Suppressor macrophage treated with lipopolysaccharide for 1 hour (primary cell): ENCODE results near the gene NAV3.

Experiments
- DNase-seq, 3 donors: peaks; one replicate each; pipeline ENCODE4 v3.0.0-alpha.2; 2020 to 2022

The NAV3 gene

DNA sequence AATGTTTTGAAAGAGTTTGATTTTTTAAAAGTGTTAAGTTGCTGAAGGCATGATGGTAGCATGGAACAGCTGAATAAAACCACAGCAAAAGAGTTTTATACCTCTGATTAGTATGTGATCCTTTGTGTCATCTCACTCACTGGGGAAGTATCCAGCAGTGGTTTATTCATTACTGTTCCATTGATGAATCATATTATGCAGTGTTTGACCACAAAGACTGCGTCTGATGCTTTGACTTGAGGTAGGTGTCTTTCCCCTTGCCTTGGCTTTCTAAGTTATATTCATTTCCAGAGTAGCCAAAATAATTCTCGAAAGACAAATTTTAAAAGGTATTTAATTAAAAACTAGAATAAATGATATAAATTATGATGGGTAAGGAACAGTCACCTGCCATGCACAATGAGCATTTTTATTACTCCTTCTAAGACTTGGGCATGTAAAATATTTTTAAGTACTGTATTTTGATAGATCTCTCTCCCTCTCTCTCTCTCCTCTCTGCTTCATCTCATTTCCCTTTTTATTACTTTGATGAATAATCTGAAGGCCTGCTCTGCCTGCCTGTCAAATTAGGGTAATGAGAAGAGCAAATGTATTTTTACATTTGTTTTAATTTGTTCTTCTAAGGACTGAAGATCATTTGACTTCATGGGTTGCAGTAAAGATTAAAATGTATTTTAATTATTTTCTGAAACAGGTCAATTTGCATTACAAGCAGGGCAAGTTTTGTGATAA is 164.9 kb downstream of the NAV3 start:
- peak in 1 of 3 donors; percentile 24 for DNase-seq

DNA sequence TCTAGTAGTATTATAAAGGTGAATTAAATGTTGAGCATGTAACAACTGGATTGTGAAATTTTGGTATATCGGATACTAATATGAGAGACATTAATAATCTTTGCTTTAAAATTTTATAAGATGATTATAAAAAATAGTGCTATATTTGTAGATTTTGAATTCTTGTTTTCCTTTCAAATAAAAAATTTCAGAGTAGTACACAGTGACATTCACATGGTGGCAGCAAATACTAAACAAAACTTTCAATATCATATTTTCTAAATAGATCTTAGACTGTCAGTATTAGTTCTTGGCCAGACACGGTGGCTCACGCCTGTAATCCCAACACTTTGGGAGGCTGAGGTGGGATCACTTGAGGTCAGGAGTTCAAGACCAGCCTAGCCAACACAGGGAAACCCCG is 166.0 kb downstream of the NAV3 start:
- no peak for DNase-seq

DNA sequence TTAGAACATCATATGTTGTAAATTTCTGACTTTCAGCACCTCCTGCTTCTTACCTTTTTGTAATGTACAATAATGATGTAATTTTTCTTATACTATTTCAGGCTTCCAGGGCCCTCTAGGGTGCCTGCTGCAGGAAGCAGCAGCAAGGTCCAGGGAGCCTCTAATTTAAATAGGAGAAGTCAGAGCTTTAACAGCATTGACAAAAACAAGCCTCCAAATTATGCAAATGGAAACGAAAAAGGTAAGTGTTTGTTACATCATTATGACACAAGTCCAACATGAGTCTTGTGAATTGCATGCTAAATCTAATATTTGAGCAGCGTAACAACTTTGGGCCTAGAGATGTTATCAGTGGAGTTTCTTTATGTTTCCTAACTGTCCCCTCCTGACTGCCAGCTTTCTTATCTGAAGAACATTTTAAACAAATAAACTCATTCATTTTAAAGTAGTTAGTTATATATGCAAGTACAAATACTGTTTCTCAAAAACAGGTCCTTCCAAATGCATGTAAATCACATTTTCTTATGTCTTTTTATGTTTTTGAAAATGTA is 167.6 kb downstream of the NAV3 start:
- no peak for DNase-seq

DNA sequence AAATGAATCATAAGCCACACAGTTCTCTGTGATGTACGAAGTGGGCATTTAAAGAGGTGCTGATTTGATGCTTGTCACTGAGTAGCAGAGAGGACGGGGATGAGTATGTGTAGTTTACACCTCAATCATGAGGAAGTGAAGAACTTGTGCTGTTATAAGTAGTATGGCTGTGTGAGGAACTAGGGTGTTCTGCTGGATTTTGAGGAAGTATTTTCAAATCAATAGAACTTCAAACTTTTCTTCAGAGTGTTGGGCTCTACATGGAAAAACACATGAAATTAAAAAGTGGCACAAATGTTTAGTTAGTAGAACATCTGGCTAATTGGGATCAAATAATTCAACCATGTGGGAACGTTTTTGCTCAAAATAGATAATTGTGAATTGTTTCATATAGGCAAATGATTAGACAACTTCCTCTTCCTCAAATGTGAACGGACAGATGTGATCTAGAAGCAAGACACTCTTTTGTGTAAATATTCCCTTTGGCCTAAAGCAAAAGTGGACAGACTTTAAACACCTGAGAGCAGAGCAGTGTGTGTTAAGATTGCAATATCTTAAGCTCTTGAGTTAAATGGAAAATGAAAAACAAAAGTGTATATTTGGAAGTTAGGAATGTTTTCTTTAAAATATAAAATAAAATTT is 168.5 kb downstream of the NAV3 start:
- peak; percentile 21 to 54 (median 50) for DNase-seq

DNA sequence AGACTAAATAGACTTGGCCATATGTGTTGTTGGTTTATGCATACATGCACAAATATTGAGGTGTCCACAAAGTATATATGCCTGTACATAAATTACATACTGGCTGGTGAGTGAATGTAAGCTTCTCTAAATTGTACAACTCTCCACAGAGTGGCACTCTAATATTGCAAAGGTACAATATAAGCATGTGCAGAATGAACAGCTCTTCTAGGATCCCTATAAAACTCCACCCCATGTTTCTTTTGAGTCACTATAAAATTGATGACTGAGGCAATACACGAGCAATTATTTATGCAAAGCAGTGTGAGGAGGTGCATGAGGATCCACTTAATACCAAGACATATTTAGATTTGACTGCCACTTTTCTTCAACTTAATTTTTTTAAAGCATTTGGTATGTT is 172.2 kb downstream of the NAV3 start:
- no peak for DNase-seq

DNA sequence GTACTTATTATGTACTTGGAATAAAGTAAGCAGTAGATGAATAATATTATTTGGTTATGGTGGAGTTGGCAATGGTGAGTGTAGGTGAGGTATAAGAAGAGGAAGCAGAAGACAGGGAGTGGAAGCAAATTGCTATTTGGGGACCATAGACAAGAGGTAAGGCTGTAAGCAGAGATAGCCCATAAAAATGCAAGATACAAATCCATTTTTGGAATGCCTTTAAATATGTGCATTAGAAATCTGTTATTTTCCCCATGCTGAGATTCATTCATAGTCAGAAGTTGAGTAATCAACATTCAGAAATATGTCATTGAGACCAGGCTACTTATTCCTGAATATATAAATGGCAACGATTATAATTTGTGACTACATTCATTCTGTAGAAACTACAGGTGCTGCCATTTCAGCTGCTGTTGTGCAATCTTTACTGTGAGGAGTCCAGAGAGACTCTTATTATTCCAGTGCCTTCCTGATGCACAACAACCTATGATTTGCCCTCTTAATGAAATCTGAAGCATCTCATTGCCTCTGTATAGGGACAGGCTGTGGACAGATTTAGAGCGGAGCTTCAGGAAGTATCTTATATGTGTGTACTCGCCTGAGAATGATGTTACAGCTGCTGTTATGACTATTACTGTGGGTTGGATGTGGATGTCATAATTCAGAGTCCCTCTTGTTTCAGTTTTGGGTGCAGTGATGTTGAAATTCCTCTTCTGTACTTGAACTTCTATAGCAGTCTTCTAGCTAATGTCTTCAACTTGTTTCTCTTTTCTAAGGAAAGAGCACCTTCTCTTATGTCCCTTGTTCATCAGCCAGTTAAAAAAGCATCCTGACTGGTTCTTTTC is 173.8 kb downstream of the NAV3 start:
- peak; percentile 37 to 69 (median 60) for DNase-seq

DNA sequence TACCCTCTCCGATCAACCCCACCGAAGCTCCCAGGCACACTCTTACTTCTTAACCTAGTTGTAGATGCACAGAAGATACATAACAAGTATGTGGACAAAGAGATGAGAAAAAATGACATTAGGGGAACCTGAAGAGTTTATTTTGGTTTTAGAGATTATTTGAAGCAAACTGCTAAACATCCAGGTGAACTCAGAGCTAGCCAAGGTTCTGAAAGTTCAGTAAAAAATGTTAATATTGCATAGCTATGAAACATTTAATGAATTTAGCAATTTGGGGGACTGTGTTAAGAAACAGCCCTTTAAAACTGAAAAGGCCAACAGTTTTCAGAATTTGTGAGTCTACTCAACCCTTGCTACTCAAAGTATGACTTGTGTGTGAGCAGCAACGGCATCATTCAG is 174.4 kb downstream of the NAV3 start:
- no peak for DNase-seq

DNA sequence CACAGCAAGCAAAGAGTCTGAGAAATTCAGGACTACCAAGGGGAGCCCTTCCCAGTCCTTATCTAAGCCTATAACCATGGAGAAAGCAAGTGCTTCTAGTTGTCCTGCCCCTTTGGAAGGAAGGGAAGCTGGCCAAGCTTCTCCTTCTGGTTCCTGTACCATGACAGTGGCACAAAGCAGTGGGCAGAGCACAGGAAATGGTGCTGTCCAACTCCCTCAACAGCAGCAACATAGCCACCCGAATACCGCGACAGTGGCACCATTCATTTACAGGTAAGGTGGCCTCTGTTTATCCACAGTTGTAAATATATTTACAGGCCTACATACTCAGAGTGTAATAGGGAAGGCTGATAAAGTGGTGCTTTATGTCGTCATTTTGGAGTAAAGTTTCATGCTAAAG is 176.5 kb downstream of the NAV3 start:
- no peak for DNase-seq

DNA sequence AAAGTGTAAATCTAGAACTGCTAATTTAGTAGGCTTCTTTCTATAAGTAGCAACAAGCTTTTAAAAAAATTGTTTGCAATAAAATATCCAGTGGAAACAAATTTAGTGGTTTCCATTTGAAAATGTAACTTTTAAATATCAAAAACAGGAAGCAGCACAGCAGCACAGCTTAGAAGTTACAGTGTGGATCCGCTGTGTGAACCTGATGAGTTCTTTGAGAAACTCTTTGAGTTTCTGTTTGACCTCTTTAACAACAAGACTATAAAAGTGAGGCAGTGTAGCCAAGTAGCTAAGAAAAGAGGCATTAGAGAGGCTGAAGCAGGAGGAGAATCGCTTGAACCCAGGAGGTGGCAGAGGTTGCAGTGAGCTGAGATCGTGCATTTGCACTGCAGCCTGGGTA is 178.3 kb downstream of the NAV3 start:
- no peak for DNase-seq

DNA sequence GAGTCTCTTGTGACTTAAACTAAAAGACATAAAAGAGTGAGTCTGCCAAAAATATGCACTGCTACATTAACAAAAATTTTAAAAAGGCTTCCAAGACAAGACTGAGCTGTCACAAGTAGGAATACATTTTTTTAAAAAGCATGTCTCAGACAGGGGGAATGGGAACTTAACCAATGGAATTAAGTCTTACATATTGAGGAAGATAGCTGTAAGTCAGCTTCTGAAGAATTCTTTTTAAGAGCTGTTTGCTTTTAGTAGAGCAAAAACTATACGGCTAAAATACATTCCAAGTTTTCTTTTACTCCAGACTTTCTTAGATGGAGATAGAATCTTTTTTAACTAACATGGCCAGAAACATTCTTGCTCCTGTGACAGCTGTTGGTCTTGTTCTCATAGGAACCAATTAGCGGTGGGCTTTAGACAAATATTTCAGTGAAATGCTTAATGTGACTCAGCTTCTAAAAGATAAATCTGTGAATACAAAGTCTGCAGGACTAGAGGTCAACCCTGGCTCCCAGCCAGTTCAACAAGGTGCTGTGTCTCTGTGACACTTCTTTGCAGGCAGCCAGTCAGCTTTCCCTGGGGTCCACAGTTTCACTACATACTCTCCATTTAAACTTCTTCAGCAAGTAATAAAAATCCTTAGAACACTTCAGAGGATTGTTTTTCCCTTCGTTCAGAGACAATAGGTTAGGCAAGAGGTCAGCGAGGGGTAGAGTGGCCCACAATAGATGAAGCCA is 187.6 kb downstream of the NAV3 start:
- no peak for DNase-seq

DNA sequence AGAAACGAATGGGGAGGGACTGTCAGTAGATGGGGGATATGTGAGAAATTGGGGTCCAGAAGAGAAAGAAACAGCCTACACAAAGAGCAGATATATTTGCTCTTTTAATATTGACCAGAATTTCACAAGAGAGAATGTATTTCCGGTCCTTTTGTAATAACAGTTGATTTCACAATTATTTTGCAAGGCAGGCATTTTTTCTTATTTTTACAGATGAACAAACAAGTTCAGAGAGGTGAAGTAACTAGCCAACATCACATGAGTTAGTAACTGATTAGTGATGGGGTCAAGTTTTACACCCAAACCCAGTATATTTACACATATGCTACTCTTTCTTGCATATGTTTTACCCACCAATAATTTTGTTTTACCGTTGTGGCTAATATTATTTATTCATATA is 188.2 kb downstream of the NAV3 start:
- peak in 2 of 3 donors; percentile 27 to 51 for DNase-seq

DNA sequence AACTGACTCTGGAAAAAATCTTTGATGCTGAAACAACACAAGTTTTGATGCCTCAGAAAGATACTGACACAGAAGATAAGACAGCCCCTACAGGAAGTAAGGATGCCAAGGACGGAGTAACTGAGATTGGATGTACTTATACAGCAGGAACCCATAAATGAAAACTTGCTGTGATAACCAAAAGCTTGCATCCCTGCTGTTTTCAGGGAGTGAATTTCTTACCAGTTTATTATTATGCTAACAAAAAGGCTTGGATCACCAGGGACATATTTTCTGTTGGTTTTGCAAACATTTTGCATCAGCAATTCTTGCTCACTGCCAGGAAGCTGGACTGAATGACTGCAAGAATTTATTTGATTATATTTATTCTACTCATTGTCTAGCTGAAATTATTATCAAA is 197.7 kb downstream of the NAV3 start:
- DNase-seq, result no peak

DNA sequence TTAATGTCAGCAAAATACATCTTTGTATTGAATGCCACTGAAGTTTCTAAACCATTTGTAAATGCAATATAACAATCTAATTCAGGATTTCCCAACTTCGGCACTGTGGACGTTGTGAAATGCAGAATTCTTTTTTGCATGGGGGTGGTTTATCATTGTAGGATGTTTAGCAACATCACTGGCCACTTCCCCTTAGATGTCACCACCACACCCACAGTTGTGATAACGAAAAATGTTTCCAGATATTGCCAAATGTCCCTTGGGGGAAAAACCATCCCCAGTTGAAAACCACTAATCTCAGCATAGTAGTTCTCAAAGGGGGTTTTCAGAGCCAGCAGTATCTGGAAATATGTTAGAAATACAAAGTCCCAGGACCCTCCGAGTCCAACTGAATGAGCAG is 203.3 kb downstream of the NAV3 start:
- peak; percentile 75 to 84 (median 83) for DNase-seq

DNA sequence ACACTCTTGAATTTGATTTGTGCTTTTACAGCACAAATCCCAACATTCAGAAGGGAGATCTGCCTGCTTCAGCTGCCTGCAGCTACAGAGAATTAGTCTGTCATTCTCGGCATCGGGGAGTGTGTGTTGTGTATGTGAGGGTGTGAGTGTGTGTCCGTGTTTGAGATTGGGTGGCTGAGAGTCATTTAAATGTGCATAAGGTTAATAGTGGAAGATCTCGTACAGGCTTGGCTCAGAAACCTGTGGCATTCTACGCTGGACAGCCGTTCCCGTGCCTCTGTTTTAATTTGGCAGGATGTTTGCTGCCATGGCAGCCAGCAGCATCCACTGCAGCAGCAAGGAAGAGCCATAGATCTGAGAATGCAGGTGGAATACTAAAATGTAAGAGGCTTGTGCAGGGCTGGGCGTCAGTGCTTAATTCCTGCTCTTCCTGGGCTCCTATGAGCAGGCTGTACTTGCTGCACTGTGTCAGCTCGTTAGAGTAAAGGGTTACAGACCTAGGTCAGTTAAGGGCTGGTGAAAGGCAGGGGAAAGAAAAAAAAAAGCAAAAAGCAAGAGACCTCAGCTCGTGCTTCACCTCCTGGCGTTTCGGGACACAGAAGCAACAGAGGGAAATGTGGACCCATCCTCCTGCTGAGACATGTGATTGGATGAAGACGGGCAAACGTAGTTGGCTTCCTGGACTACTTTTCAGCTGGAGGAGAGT is 205.4 kb downstream of the NAV3 start:
- DNase-seq, result no peak

DNA sequence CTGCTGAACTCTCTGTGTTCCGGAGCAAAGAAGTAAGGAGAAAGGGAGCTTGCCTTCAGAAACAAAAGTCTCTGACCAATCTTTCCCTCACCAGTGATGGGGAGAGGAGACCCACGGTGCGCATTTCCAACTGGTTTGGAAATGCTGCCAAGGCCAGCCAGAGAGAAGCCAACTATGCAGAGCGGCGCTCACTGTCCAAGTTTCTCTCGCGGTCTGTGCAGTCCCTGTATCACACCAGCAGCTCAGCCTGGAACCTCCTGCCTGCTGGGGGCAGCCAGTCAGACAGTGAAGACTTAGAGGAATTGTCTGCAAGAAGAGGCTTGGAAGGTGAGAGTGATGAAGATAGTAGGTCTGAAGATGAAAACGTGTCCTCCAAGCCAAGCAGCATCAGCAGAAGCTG is 206.2 kb downstream of the NAV3 start:
- no peak for DNase-seq

DNA sequence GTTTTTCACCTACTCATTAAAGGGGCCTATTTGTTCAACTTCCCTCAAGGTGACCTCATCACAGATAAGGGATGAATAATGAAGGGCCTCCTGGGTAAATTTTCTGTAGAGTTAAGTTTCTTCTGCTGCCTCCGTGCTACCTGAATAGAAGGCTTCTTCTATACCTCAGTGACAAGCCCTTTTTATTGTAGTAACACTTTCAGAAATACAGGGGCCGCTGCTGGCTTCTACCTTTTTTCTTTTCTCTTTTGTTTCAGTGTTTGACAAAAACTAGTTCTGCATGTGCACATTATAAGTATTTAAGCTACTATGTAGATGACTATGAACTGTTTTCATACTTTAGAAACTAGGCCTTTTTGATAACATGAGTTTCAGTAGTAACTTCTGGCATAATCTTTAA is 207.0 kb downstream of the NAV3 start:
- DNase-seq, result no peak

DNA sequence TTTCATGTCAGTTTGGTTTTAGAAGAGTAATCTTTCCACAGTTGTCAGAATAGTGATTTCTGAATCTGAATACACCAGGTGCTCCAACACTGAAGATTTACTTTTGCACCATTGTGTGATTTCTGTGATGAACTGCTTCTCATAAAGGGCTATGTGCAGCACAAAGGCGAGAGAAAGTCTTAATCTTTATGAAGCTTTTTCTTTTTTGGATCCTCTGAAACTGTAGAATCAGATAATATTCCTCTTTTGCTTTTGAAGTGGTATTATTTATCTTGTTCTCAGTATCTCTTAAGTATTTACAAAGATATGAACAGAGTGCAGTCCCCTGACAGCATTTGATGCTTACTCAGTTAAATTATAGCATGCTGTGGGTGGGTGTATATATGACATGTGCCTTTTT is 207.8 kb downstream of the NAV3 start:
- DNase-seq, result no peak

DNA sequence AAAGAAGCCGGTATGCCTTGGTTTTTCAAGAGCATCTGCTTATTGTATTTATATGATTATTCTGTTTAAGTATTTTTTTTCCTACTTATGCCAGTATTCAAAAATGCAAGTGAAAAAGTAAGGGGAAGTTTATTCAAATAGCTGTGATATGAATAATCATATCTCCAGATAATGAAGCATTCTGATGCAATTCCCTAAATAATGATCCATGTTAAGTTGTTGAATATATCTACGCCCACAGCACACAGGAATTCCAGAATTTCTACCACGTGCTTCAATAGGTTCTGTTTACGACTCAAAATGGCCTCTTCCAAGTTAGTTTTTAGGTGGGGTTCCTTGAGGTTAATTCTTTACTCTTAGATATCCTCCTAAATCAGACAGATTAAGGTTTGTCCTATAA is 208.3 kb downstream of the NAV3 start:
- no peak for DNase-seq

DNA sequence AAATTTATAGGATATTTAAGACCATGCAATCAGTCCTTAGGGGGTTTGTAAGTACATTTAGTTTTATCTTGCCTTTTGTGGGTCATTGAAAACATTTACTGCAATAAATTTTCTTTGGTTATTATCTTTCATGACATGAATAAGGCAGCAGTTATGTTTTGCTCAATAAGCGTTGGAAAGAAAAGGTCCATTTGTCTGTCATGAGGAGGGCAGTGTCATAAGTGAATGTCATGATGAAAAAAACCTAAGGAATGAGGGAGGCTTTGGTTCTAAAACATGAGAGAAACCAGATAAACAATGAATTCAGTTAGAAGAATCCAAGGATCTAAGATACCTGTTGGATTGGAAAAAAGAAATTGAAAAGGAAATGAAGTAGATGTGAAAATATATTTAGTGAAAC is 209.4 kb downstream of the NAV3 start:
- DNase-seq, result no peak

DNA sequence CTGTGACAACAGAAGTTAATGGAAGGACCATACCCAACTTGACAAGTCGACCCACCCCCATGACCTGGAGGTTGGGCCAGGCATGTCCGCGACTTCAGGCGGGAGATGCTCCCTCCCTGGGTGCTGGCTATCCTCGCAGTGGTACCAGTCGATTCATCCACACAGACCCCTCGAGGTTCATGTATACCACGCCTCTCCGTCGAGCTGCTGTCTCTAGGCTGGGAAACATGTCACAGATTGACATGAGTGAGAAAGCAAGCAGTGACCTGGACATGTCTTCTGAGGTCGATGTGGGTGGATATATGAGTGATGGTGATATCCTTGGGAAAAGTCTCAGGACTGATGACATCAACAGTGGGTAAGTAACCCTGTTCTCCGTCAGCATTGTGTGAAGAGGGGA is 220.1 kb downstream of the NAV3 start:
- no peak for DNase-seq

DNA sequence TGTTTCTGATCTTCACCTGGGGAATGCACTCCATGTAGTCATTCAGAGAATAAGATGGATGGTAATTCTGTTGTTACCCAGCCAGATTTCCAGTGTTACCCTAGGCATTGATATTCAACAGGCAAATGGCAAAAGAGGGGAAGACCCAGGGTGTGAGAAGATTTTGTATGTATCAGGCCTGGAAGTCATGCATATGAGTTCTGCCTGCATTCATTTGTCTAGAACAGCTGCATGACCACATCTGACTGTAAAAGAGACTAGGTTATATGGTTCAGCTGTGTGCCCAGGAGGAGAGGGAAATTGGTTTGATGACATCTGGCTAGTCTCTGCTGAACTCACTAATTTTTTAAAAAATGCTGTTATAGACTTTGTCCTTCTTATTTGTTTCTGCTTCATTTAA is 224.9 kb downstream of the NAV3 start:
- DNase-seq, result no peak

DNA sequence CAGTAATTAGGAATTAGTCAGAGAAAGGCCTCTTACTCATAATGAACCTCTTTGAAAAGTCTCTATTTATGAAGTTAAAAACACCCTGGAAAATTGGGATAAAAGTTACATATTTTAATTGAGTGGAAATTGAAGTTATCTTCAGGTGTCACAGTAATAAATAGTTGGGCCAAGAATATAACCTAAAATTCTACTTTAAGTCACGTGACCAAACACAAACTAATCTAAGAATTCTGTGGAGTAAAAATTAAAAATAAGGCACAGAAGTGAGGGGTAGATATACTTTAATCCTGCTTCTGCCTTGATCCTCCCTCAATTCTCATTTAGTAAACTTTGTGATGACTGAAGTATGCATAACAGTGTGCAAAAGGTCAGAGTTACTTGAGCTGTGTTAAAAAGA is 226.4 kb downstream of the NAV3 start:
- no peak for DNase-seq
